Measurements from ENCODE around the gene LIMA1.

- TF ChIP-seq POLR2AphosphoS5 (IDR thresholded peaks at IDR 0.05; ENCODE audit: borderline replicate concordance, low read depth, low read length) (no peak), EZH2 (IDR thresholded peaks at IDR 0.05) (no peak)
These were observed 137.9 kb downstream of the LIMA1 start for GRCh38 chr12:50145439-50145838.

Measured in SK-N-MC (cell line).